ENCODE measurements around the gene FSTL1.

FSTL1 gene

DNA sequence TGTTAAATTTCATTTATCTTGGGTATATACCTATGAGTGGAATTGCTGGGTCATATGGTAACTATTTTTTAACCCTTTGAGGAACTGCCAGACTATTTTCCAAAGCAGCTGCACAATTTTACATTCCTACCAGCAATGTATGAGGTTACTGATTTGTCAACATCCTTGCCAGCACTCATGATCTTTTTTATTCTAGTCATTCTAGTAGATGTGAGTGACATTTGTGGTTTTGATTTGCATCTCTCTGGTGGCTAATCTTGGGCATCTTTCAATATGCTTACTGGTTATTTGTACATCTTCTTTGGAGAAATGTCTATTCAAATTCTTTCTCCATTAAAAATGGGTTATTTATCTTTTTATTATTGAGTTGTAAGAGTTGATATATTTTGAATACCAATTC lies 80.3 kb downstream of the FSTL1 start:
- DNase-seq (ENCODE audit: low read depth), result no peak
- H3K4me3 ChIP-seq (ENCODE audit: low read depth, low read length), result no peak overlapping the region
- TF ChIP-seq, protein P1, sequence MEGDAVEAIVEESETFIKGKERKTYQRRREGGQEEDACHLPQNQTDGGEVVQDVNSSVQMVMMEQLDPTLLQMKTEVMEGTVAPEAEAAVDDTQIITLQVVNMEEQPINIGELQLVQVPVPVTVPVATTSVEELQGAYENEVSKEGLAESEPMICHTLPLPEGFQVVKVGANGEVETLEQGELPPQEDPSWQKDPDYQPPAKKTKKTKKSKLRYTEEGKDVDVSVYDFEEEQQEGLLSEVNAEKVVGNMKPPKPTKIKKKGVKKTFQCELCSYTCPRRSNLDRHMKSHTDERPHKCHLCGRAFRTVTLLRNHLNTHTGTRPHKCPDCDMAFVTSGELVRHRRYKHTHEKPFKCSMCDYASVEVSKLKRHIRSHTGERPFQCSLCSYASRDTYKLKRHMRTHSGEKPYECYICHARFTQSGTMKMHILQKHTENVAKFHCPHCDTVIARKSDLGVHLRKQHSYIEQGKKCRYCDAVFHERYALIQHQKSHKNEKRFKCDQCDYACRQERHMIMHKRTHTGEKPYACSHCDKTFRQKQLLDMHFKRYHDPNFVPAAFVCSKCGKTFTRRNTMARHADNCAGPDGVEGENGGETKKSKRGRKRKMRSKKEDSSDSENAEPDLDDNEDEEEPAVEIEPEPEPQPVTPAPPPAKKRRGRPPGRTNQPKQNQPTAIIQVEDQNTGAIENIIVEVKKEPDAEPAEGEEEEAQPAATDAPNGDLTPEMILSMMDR (IDR thresholded peaks at IDR 0.05; ENCODE audit: low read depth, low read length, missing control alignments), result no peak

GRCh38 chr3:120369037-120369467 lies 81.7 kb downstream of the FSTL1 start:
- no peak overlapping the region for H3K4me3 ChIP-seq (ENCODE audit: low read depth, low read length)
- no peak for DNase-seq (ENCODE audit: low read depth)
- TF ChIP-seq, protein P1 (IDR thresholded peaks at IDR 0.05; ENCODE audit: low read depth, low read length, missing control alignments), result no peak

DNA sequence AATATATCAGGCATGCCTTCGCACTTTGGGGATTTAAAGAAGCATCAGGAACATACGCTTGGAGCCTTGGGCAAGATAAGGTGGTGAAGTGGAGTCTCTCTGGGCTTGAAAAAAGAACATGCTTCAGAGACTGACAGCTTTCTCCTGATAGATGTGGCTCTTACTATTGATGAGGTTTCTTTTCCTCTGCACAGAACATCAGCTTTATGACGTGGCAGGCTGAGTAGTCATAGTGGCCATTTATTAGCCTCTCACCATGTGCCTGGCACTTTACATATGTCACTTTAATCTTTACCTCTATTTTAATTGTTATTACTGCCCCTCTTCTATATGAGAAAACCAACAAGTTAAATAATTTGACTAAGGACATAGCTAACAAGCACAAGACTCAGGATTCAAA lies 82.6 kb downstream of the FSTL1 start:
- no peak for DNase-seq (ENCODE audit: low read depth)
- TF ChIP-seq, protein P1 (IDR thresholded peaks at IDR 0.05; ENCODE audit: low read depth, low read length, missing control alignments), result no peak
- no peak overlapping the region for H3K4me3 ChIP-seq (ENCODE audit: low read depth, low read length)

- no peak for DNase-seq (ENCODE audit: low read depth)
- H3K4me3 ChIP-seq (ENCODE audit: low read depth, low read length), result no peak overlapping the region
- TF ChIP-seq, protein P1 (IDR thresholded peaks at IDR 0.05; ENCODE audit: low read depth, low read length, missing control alignments), result no peak
These were observed 86.0 kb downstream of the FSTL1 start for GRCh38 chr3:120364821-120365220.

DNA sequence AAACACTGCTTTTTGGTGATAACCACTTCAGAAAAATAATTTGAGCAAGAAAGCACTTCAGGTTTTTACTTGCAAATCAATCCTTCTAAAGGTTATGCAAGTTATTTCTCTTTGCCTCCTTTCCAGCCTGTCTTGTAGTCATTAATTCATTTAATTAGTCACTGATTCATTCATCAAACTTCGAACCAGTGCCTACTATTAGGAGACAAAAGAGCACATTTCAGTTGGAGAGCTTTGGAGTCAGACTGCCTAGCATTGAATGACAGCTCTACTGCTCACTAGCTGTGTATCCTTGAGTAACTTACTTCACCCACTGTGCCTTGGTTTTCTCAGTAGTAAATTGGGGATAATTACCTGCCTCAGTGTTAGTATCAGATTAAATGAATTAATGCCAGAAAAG lies 86.7 kb downstream of the FSTL1 start:
- TF ChIP-seq, protein P1 (IDR thresholded peaks at IDR 0.05; ENCODE audit: low read depth, low read length, missing control alignments), result no peak
- DNase-seq (ENCODE audit: low read depth), result no peak
- H3K4me3 ChIP-seq (ENCODE audit: low read depth, low read length), result no peak overlapping the region

DNA sequence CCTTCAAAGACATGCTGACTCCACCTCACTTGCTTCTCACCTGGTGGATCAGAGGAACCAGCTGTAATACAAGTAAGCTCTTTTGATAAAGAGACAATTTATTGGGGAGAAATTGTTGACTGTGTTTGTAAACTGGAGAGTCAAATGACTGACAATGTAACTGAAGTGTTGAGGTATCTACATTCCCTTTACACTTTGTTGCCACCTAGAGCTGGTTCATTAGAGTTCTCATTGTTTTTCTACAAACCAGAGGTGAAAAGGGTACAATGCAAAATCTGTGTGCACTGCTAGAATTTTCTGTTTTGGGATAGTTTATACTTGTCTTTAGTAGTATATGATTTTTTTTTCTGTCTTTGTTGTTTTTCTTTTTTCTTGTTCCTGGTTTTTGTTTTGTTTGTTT lies 93.0 kb downstream of the FSTL1 start:
- DNase-seq (ENCODE audit: low read depth), result no peak
- TF ChIP-seq, protein P1 (IDR thresholded peaks at IDR 0.05; ENCODE audit: low read depth, low read length, missing control alignments), result no peak
- no peak overlapping the region for H3K4me3 ChIP-seq (ENCODE audit: low read depth, low read length)

GRCh38 chr3:120355486-120355885 lies 95.3 kb downstream of the FSTL1 start:
- no peak overlapping the region for H3K4me3 ChIP-seq (ENCODE audit: low read depth, low read length)
- no peak for DNase-seq (ENCODE audit: low read depth)
- TF ChIP-seq, protein P1 (IDR thresholded peaks at IDR 0.05; ENCODE audit: low read depth, low read length, missing control alignments), result no peak

All from GM12864 (cell line).